ENCODE results near the gene MFAP5. TPM values are rescaled to one million over a fixed set of nuclear protein-coding genes. Genes with fewer than 3 reads are reported as not detected.

MFAP5 gene
- total and polyA plus RNA-seq, 2 of the 4 experiments (the other 2 are of a cell fraction): 0.90 to 1.9 TPM

GRCh38 chr12:8615206-8615605 lies 47.4 kb downstream of the MFAP5 start:
- Histone ChIP-seq H3K4ac (ENCODE audit: low read depth, low read length) (no peak overlapping the region), H3K4me2 (ENCODE audit: low read depth, low read length) (no peak overlapping the region), H2AK9ac (replicated peaks; ENCODE audit: low read depth, low read length, poor library complexity) (no peak overlapping the region), H4K8ac (ENCODE audit: low read depth in 2 of 2, low read length in 2 of 2) (no peak overlapping the region), H2BK5ac (ENCODE audit: low read depth, low read length, poor library complexity, severe bottlenecking) (no peak overlapping the region), H3K36me3 (ENCODE audit: control insufficient read depth, insufficient read depth, low read length) (no peaks in the 10 kb centered on the region), H3K23ac (ENCODE audit: low read depth, low read length) (no peak overlapping the region), H3K4me1 (ENCODE audit: control insufficient read depth, insufficient read depth, low read length) (no peaks in the 10 kb centered on the region), H3K9me3 (ENCODE audit: control insufficient read depth, insufficient read depth, low read length) (no peaks in the 10 kb centered on the region), H3K9ac (ENCODE audit: low read depth, low read length) (no peak overlapping the region), H4K20me1 (ENCODE audit: insufficient read depth, low read length) (no peaks in the 10 kb centered on the region), H3K27ac (ENCODE audit: insufficient read depth, low read length) (no peak overlapping the region), H2AK5ac (ENCODE audit: low read depth, low read length) (no peak overlapping the region), H3K79me1 (ENCODE audit: low read depth in 1 of 2, low read length in 2 of 2) (no peaks in the 10 kb centered on the region), H4K91ac (ENCODE audit: insufficient read depth, low read depth, low read length) (no peak overlapping the region), H3K27me3 (ENCODE audit: control insufficient read depth, insufficient read depth, low read length) (no peaks in the 10 kb centered on the region), H3K9me1 (ENCODE audit: insufficient read depth, low read length) (no peaks in the 10 kb centered on the region), H3K56ac (ENCODE audit: extremely low read depth, insufficient read depth, low read length) (no peak overlapping the region), H2BK15ac (ENCODE audit: low read depth, low read length) (no peak overlapping the region), H2AFZ (replicated peaks; ENCODE audit: low read length, poor library complexity) (no peak overlapping the region), H2BK20ac (ENCODE audit: low read depth, low read length) (no peak overlapping the region), H3K14ac (replicated peaks; ENCODE audit: low read depth, low read length) (no peak overlapping the region), H2BK120ac (ENCODE audit: low read depth, low read length) (no peak overlapping the region), H3K4me3 (ENCODE audit: insufficient read depth, low read depth, low read length) (no peak overlapping the region), H4K5ac (ENCODE audit: low read depth, low read length) (no peak overlapping the region), H3K18ac (ENCODE audit: low read depth, low read length) (no peak overlapping the region)
- in situ Hi-C loops (cut with MboI; ENCODE audit: low sequenced_read_pairs) (no loop called here), dilution Hi-C loops (cut with HindIII; ENCODE audit: low sequenced_read_pairs, unreplicated experiment) (no loop called here), intact Hi-C loops (cut with micrococcal nuclease) (no loop called here)
- 20% methylated on average over 1 of the region's 6 CpGs; no CpG with 5 or more reads in 1 of the 2 experiments for WGBS, 2 experiments (ENCODE audit: extremely low coverage in 2 of 2, insufficient read length in 1 of 2)
- POLR2A ChIA-PET (ENCODE audit: unreplicated experiment): no interaction called here
- CTCF ChIA-PET: interaction anchor here (0.6 kb wide), 1 partner anchor 123 kb away, joined by 9 read pairs; no protein-coding TSS in a partner anchor
- ATAC-seq (ENCODE audit: low read depth): no peak
- no peak for DNase-seq
- BruUV-seq (replicated peaks): no TSS peak
- TF ChIP-seq NFE2L2 (IDR thresholded peaks at IDR 0.05; ENCODE audit: low read depth, low read length): no peak
- no peak for TF ChIP-seq MAFK (IDR thresholded peaks at IDR 0.05; ENCODE audit: low read depth, low read length)
- no peak for TF ChIP-seq MAZ (IDR thresholded peaks at IDR 0.05; ENCODE audit: borderline replicate concordance, low read depth, low read length)
- no peak for TF ChIP-seq CHD1 (IDR thresholded peaks at IDR 0.05; ENCODE audit: low read depth, low read length)
- no peak for TF ChIP-seq SMC3 (IDR thresholded peaks at IDR 0.05; ENCODE audit: low read depth, low read length)
- TF ChIP-seq RFX5 (IDR thresholded peaks at IDR 0.05; ENCODE audit: low read depth, low read length): no peak
- no peak for TF ChIP-seq BHLHE40 (IDR thresholded peaks at IDR 0.05; ENCODE audit: low read depth, low read length)
- no peak for TF ChIP-seq ELK1 (IDR thresholded peaks at IDR 0.05; ENCODE audit: borderline replicate concordance, low read depth, low read length)
- TF ChIP-seq POLR2A (IDR thresholded peaks at IDR 0.05; ENCODE audit: low read depth, low read length): no peak
- no peak for TF ChIP-seq USF2 (IDR thresholded peaks at IDR 0.05; ENCODE audit: low read depth, low read length)
- TF ChIP-seq CEBPB (IDR thresholded peaks at IDR 0.05; ENCODE audit: low read depth, low read length): no peak
- no peak for TF ChIP-seq CTCF (conservative IDR thresholded peaks at IDR 0.05; ENCODE audit: low read depth, low read length)
- TF ChIP-seq RAD21 (IDR thresholded peaks at IDR 0.05; ENCODE audit: low read length): no peak
- no peak for TF ChIP-seq FOS (IDR thresholded peaks at IDR 0.05; ENCODE audit: low read depth, low read length)
